Stimulated activated naive B cell treated with anti-CD40 and anti-IgM and Interleukin-4, amounts not matched to agents 10 μg/mL and 1 μg/mL and 100 μg/mL, for 72 hours (primary cell): ENCODE data around the gene CERKL.

ENCODE experiments used
- ATAC-seq, 2 donors: fragments of 150-1000 bp; cut with Tn5 transposase; replicated peaks; 2 replicates each; pipeline ENCODE4 v1.10.0; 2021; ENCODE audit warnings: moderate library complexity in 1 of 2
- DNase-seq: peaks from one replicate; pipeline ENCODE4 v3.0.0; 2021
- H3K27ac Mint-ChIP-seq: one replicate; pipeline ENCODE4 v1.8.0; 2022; ENCODE audit warnings: mild to moderate bottlenecking, mixed read lengths
- H3K27me3 Mint-ChIP-seq, 2 donors: one replicate each; pipeline ENCODE4 v1.8.0; 2022; ENCODE audit warnings: mixed read lengths in 2 of 2
- H3K36me3 Mint-ChIP-seq, 2 donors: one replicate each; pipeline ENCODE4 v1.8.0; 2022; ENCODE audit warnings: mixed read lengths in 2 of 2, mild to moderate bottlenecking in 1 of 2
- H3K4me1 Mint-ChIP-seq, 2 donors: one replicate each; pipeline ENCODE4 v1.8.0; 2022; ENCODE audit warnings: mixed read lengths in 2 of 2, mild to moderate bottlenecking in 1 of 2
- H3K4me3 Mint-ChIP-seq, 2 donors: one replicate each; pipeline ENCODE4 v1.8.0; 2022; ENCODE audit warnings: mild to moderate bottlenecking in 2 of 2, mixed read lengths in 2 of 2, moderate library complexity in 1 of 2
- H3K9me3 Mint-ChIP-seq, 2 donors: one replicate each; pipeline ENCODE4 v1.8.0; 2022; ENCODE audit warnings: mixed read lengths in 2 of 2, mild to moderate bottlenecking in 1 of 2

CERKL gene

DNA sequence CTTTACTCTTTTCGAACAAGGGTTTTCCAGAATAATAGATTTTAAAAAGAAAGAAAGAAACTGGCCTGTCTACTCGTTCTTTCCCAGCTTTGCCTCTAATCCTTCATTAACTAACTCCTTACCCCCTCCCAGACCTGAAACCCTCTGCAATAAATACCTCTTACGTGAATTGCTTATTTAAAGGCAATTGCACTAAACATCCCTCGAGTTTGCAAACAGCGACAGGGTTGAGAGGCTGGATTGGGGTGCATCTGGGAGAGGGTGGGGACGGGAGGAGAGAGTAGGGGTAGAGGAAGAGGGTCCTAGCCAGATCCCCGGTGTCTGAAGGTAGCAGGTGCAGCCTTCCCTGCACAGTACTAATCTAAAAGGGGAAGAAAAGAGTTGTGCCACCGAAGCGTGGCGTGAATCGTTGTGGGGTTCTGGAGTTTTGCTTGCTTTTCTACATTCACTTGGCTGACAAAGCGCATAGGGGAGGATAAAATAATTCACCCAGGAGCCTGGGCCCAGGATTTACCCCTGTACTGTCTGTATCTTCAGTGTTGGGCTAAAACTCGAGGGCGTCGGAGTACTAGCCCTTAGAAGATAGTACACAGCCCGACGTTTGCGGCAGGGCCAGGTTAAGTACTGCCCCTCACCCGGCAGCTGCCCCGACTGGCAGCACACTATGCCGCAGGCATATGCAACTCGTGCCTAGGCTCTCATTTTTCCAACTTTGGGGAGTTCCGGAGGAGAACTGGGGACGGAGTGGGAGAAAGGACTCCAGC, 25.3 kb upstream of the CERKL start:
- H3K4me3 Mint-ChIP-seq, result peak overlapping the region; percentile 69 to 74
- peak overlapping the region; percentile 73 for H3K27ac Mint-ChIP-seq

DNA sequence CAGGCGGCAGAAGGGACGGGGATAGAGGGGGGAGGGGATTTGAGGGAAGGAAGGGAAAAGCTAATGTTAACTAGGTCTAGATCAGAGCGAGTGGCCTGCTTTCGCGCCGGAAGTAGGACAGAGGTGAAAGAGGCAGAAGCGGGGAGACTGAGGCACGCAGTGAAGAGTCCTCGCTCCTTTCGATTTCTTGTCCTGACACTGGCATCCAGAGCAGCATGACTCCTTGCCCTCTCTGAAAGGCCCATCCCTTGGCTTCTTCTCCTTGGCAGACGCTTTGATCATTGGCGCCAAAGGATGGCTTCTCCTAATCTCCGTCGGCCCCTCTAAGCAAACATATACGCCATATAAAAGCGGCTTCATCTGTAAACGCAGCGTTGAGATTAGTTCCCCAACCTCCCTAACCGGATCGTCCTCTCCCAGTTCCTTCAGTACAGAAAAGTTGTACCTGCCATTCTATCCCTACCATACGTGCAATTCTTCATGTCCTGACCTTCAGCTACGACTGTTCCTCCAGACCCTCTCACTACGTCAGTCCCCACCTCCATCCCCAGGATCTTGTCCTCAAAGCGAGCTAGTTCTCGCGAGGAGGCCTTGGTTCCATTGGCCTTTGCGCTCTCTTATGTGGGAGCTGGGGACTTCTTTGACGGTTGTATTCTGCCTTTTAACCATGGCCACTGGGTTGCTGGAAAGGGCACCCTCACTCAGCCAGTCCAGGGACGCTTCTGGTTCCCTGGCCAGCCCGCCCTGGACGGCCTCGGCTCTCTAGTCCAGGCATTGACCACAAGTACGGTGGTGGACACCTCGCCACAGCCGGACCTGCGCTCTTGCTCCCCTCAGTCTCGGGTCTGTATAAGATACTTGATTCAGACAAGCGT, 24.3 kb upstream of the CERKL start:
- Mint-ChIP-seq H3K27ac (peak overlapping the region; percentile 56), H3K27me3 (peaks cover 82 to 89% of the 10 kb centered on the region in 2 donors), H3K4me1 (peaks cover 48 to 77% of the 10 kb centered on the region in 2 donors), H3K9me3 (peaks cover 6 to 8% of the 10 kb centered on the region in 2 donors), H3K4me3 (peak overlapping the region; percentile 69 to 74), H3K36me3 (peaks cover 2 to 19% of the 10 kb centered on the region in 2 donors)
- ATAC-seq (no peak), DNase-seq (no peak)

More for the DNA sequence above, 25.3 kb upstream of the CERKL start:
- H3K9me3 Mint-ChIP-seq, result peaks cover 6 to 8% of the 10 kb centered on the region in 2 donors
- H3K36me3 Mint-ChIP-seq, result peaks cover 2 to 19% of the 10 kb centered on the region in 2 donors
- H3K27me3 Mint-ChIP-seq, result peaks cover 82 to 89% of the 10 kb centered on the region in 2 donors
- no peak for DNase-seq
- peak; percentile 26 to 49 for ATAC-seq
- H3K4me1 Mint-ChIP-seq, result peaks cover 48 to 77% of the 10 kb centered on the region in 2 donors

DNA sequence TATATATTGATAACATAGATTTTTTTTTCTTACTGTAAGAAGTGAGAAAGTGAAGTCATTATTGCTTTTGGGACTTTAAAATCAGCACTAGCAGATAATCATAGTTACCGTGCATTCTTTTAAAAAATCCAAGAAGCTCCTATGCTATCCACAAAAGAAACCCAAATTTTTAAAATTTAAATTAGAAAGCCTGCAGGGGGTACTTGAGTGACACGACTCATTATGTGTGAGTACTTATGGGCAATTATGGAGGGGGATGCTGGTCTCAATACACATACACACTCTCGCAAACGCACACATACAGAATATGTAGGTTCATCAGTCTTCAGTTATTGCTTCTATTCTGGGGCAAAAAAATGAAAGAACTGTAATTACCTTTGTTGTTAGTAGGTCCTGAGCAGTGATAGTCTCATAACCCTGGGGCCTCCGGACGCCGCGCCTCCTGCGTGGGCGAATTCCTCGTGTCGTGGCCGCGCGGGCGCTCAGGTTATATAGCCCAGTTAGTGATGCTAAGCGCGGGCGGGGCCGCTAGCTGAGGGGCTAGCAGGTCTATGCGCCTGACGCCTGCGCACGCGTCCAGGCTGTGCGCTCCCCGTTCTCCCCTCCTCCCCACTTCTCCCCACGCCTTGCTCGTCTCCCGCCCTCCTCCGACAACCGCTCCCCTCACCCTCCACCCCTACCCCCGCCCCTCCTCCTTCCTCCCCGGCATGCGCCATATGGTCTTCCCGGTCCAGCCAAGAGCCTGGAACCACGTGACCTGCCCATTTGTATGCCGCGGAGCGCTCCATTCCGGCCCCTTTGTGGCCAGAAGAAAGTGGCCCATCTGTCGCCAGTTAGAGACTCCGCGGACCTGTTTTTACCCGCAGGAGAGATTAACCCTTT, 23.4 kb upstream of the CERKL start, which contains the start of gene NEUROD1:
Gene NEUROD1 (minus strand): TSS at position 463 of the 882 bp plus-strand sequence. CDS start 1,657 bp downstream, outside the sequence.
- Mint-ChIP-seq H3K4me3 (peak within 1 kb of the TSS; percentile 69 to 74), H3K36me3 (peaks cover 2 to 19% of the 10 kb centered on the region in 2 donors), H3K27me3 (peaks cover 79 to 84% of the 10 kb centered on the region in 2 donors), H3K4me1 (peaks cover 45 to 72% of the 10 kb centered on the region in 2 donors), H3K9me3 (peaks cover 6 to 8% of the 10 kb centered on the region in 2 donors), H3K27ac (peak within 1 kb of the TSS; percentile 76)
- ATAC-seq, result peak in 1 of 2 donors; percentile 39
- DNase-seq, result no peak

GRCh38 chr2:181679544-181679979, 22.7 kb upstream of the CERKL start:
- Mint-ChIP-seq H3K4me1 (peaks cover 42 to 65% of the 10 kb centered on the region in 2 donors), H3K4me3 (peak overlapping the region in 1 of 2 donors; percentile 18), H3K27me3 (peaks cover 74 to 77% of the 10 kb centered on the region in 2 donors), H3K36me3 (peaks cover 2 to 15% of the 10 kb centered on the region in 2 donors), H3K27ac (peak overlapping the region; percentile 76), H3K9me3 (peaks cover 6 to 8% of the 10 kb centered on the region in 2 donors)
- DNase-seq (no peak), ATAC-seq (no peak)

- H3K27me3 Mint-ChIP-seq, result peaks cover 70 to 71% of the 10 kb centered on the region in 2 donors
- H3K4me1 Mint-ChIP-seq, result peaks cover 43 to 59% of the 10 kb centered on the region in 2 donors
- peak overlapping the region; percentile 43 to 70 for H3K4me3 Mint-ChIP-seq
- DNase-seq (no peak), ATAC-seq (no peak)
- H3K27ac Mint-ChIP-seq, result peak overlapping the region; percentile 94
- H3K9me3 Mint-ChIP-seq, result peaks cover 6 to 8% of the 10 kb centered on the region in 2 donors
- peaks cover 2 to 15% of the 10 kb centered on the region in 2 donors for H3K36me3 Mint-ChIP-seq
These were observed 22.1 kb upstream of the CERKL start for GRCh38 chr2:181678861-181679543.

DNA sequence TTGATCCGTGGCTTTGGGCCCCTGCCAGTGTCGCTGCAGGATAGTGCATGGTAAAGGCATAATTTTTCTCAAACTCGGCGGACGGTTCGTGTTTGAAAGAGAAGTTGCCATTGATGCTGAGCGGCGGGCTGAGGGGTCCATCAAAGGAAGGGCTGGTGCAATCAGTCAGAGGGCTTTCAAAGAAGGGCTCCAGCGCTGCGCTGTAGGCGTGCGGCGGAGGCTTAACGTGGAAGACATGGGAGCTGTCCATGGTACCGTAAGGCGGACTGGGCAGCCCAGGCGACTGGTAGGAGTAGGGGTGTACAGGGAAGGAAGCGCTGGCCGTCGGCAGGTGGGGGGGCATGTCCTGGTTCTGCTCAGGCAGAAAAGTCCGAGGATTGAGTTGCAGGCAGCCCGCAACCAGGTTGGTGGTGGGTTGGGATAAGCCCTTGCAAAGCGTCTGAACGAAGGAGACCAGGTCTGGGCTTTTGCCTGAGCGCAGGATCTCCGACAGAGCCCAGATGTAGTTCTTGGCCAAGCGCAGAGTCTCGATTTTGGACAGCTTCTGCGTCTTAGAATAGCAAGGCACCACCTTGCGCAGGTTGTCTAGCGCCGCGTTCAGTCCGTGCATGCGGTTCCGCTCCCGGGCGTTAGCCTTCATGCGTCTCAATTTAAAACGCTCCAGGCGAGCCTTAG, 21.1 kb upstream of the CERKL start:
- peaks cover 2 to 15% of the 10 kb centered on the region in 2 donors for H3K36me3 Mint-ChIP-seq
- peak overlapping the region; percentile 27 to 38 for H3K4me3 Mint-ChIP-seq
- peaks cover 38 to 53% of the 10 kb centered on the region in 2 donors for H3K4me1 Mint-ChIP-seq
- peak overlapping the region; percentile 94 for H3K27ac Mint-ChIP-seq
- H3K9me3 Mint-ChIP-seq, result peaks cover 6 to 8% of the 10 kb centered on the region in 2 donors
- peaks cover 62% of the 10 kb centered on the region in 2 donors for H3K27me3 Mint-ChIP-seq
- ATAC-seq (peak in 1 of 2 donors; percentile 46), DNase-seq (peak; percentile 41)

GRCh38 chr2:181675254-181675653, 18.3 kb upstream of the CERKL start:
- peaks cover 35 to 40% of the 10 kb centered on the region in 2 donors for H3K27me3 Mint-ChIP-seq

GRCh38 chr2:181674461-181674860, 17.6 kb upstream of the CERKL start:
- peaks cover 27 to 36% of the 10 kb centered on the region in 2 donors for H3K27me3 Mint-ChIP-seq
- H3K36me3 Mint-ChIP-seq, result peaks cover 2 to 11% of the 10 kb centered on the region in 2 donors
- no peak overlapping the region for H3K27ac Mint-ChIP-seq
- H3K4me1 Mint-ChIP-seq, result peaks cover 21 to 34% of the 10 kb centered on the region in 2 donors
- DNase-seq, result no peak
- peaks cover 6% of the 10 kb centered on the region in 2 donors for H3K9me3 Mint-ChIP-seq
- ATAC-seq, result no peak
- H3K4me3 Mint-ChIP-seq, result no peak overlapping the region

More at GRCh38 chr2:181675254-181675653, 18.3 kb upstream of the CERKL start:
- Mint-ChIP-seq H3K9me3 (peaks cover 6% of the 10 kb centered on the region in 2 donors), H3K36me3 (peaks cover 2 to 15% of the 10 kb centered on the region in 2 donors), H3K27ac (no peak overlapping the region), H3K4me3 (no peak overlapping the region), H3K4me1 (peaks cover 23 to 39% of the 10 kb centered on the region in 2 donors)
- ATAC-seq (no peak), DNase-seq (no peak)

- Mint-ChIP-seq H3K9me3 (peaks cover 0 to 3% of the 10 kb centered on the region in 2 donors), H3K4me3 (no peak overlapping the region), H3K27ac (no peak overlapping the region), H3K27me3 (peaks cover 27 to 34% of the 10 kb centered on the region in 2 donors), H3K4me1 (peaks cover 16 to 23% of the 10 kb centered on the region in 2 donors), H3K36me3 (peaks cover 0 to 4% of the 10 kb centered on the region in 2 donors)
- peak in 1 of 2 donors; percentile 38 for ATAC-seq
- DNase-seq, result no peak
These were observed 16.3 kb upstream of the CERKL start for GRCh38 chr2:181673173-181673572.

DNA sequence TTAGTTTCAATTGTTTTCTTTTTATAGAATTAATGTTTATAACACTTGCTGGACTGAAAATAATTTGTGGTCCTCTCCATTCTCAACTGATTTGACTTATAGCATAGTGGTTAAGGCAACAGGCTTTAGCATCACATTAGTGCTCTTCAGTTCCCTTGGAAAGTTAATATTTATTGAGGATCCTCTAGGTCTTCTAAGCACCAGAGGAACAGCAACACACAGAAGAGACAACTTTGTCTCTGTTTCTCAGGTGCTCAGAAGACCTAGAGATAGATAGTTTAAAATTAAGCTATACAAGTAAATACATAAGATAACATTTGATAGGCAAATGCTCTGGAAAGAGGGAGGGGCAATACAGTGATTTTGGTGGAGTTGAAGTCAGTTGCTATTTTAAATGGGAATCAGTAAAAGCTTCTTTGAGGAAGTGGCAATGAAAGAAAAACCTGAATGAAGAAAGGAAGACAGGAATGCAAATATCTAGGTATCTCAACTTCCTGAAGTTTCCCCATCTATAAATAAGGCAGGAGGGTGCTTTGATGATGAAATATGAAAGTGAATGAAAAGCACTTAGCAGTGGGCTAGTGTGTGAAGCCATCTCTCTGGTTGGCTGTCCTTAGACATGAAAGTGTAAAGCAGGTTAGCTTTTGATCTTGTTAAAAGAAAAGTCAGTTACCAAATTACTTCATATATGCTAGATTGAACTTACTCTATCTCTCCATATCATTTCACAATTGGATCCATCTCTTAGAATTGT, 15.5 kb upstream of the CERKL start:
- ATAC-seq (peak; percentile 82 to 87), DNase-seq (no peak)
- H3K9me3 Mint-ChIP-seq, result no peaks in the 10 kb centered on the region
- H3K27ac Mint-ChIP-seq, result no peak overlapping the region
- H3K27me3 Mint-ChIP-seq, result peaks cover 20 to 32% of the 10 kb centered on the region in 2 donors
- H3K36me3 Mint-ChIP-seq, result no peaks in the 10 kb centered on the region
- H3K4me3 Mint-ChIP-seq, result no peak overlapping the region
- peaks cover 10 to 18% of the 10 kb centered on the region in 2 donors for H3K4me1 Mint-ChIP-seq

GRCh38 chr2:181670632-181671031, 13.7 kb upstream of the CERKL start:
- DNase-seq (no peak), ATAC-seq (no peak)
- Mint-ChIP-seq H3K4me3 (no peak overlapping the region), H3K27me3 (peaks cover 25 to 33% of the 10 kb centered on the region in 2 donors), H3K27ac (no peak overlapping the region), H3K9me3 (peaks cover 6 to 7% of the 10 kb centered on the region in 2 donors), H3K36me3 (no peaks in the 10 kb centered on the region), H3K4me1 (peaks cover 10 to 18% of the 10 kb centered on the region in 2 donors)

- Mint-ChIP-seq H3K9me3 (peaks cover 6 to 7% of the 10 kb centered on the region in 2 donors), H3K27me3 (peaks cover 30 to 33% of the 10 kb centered on the region in 2 donors)
- DNase-seq, result no peak
These were observed 10.3 kb upstream of the CERKL start for GRCh38 chr2:181667234-181667633.

More at GRCh38 chr2:181667234-181667633, 10.3 kb upstream of the CERKL start:
- H3K27ac Mint-ChIP-seq, result no peak overlapping the region
- H3K4me3 Mint-ChIP-seq, result no peak overlapping the region
- peaks cover 0 to 6% of the 10 kb centered on the region in 2 donors for H3K4me1 Mint-ChIP-seq
- no peak for ATAC-seq
- no peaks in the 10 kb centered on the region for H3K36me3 Mint-ChIP-seq
